Measurements from ENCODE around the gene CES1. TPM values are rescaled to one million over a fixed set of nuclear protein-coding genes. Genes with fewer than 3 reads are reported as not detected.

Gene CES1
- total and polyA plus RNA-seq, 10 of the 15 experiments (the other 5 are each of a cell fraction or from before 2014, with no cell fraction given), result 0.08 to 0.69 (median 0.27) TPM; not detected in 6

DNA sequence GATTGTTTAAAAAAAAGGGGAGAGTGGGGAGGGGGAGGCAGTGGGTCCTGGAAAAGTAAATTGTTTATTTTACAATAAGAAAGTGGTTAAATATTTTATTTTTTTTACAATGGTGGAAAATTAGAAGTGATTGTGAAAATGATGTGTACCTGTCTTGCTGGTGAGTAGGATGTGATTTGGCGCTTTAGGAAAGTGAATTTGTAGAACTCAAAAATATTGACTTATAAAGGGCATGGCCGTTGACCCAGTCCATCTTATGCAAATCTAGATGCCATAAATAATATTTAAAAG lies 10.2 kb upstream of the CES1 start:
- FAIRE-seq, result no peak
- no peak overlapping the region for H3K4me3 ChIP-seq
- TF ChIP-seq BRCA1 (IDR thresholded peaks at IDR 0.05; ENCODE audit: low read depth, low read length) (no peak), IKZF2 (IDR thresholded peaks at IDR 0.05) (no peak), RUNX3 (IDR thresholded peaks at IDR 0.05; ENCODE audit: low read length) (no peak), SREBF2 (IDR thresholded peaks at IDR 0.05; ENCODE audit: low read length) (no peak), BACH1 (IDR thresholded peaks at IDR 0.05; ENCODE audit: borderline replicate concordance) (no peak), SMAD5 (IDR thresholded peaks at IDR 0.05; ENCODE audit: low read depth) (no peak), BHLHE40 (IDR thresholded peaks at IDR 0.05; ENCODE audit: borderline replicate concordance in 1 of 2, low read depth in 2 of 2, low read length in 1 of 2) (no peak), SKIL (IDR thresholded peaks at IDR 0.05; ENCODE audit: low read depth, poor library complexity, severe bottlenecking) (no peak), POLR2A (IDR thresholded peaks at IDR 0.05; ENCODE audit: low read depth, low read length) (no peak), NFYA (IDR thresholded peaks at IDR 0.05; ENCODE audit: borderline replicate concordance, low read depth, low read length) (no peak), TARDBP (IDR thresholded peaks at IDR 0.05; ENCODE audit: borderline replicate concordance) (no peak), SIX5 (IDR thresholded peaks at IDR 0.05; ENCODE audit: low read depth, low read length, severe bottlenecking) (no peak), TBL1XR1 (IDR thresholded peaks at IDR 0.05; ENCODE audit: low read depth, low read length) (no peak), PAX8 (IDR thresholded peaks at IDR 0.05) (no peak), ZNF622 (IDR thresholded peaks at IDR 0.05) (no peak)
- TF ChIP-seq, protein P1, sequence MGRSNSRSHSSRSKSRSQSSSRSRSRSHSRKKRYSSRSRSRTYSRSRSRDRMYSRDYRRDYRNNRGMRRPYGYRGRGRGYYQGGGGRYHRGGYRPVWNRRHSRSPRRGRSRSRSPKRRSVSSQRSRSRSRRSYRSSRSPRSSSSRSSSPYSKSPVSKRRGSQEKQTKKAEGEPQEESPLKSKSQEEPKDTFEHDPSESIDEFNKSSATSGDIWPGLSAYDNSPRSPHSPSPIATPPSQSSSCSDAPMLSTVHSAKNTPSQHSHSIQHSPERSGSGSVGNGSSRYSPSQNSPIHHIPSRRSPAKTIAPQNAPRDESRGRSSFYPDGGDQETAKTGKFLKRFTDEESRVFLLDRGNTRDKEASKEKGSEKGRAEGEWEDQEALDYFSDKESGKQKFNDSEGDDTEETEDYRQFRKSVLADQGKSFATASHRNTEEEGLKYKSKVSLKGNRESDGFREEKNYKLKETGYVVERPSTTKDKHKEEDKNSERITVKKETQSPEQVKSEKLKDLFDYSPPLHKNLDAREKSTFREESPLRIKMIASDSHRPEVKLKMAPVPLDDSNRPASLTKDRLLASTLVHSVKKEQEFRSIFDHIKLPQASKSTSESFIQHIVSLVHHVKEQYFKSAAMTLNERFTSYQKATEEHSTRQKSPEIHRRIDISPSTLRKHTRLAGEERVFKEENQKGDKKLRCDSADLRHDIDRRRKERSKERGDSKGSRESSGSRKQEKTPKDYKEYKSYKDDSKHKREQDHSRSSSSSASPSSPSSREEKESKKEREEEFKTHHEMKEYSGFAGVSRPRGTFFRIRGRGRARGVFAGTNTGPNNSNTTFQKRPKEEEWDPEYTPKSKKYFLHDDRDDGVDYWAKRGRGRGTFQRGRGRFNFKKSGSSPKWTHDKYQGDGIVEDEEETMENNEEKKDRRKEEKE (IDR thresholded peaks at IDR 0.05), result no peak
- TF ChIP-seq, protein P2, sequence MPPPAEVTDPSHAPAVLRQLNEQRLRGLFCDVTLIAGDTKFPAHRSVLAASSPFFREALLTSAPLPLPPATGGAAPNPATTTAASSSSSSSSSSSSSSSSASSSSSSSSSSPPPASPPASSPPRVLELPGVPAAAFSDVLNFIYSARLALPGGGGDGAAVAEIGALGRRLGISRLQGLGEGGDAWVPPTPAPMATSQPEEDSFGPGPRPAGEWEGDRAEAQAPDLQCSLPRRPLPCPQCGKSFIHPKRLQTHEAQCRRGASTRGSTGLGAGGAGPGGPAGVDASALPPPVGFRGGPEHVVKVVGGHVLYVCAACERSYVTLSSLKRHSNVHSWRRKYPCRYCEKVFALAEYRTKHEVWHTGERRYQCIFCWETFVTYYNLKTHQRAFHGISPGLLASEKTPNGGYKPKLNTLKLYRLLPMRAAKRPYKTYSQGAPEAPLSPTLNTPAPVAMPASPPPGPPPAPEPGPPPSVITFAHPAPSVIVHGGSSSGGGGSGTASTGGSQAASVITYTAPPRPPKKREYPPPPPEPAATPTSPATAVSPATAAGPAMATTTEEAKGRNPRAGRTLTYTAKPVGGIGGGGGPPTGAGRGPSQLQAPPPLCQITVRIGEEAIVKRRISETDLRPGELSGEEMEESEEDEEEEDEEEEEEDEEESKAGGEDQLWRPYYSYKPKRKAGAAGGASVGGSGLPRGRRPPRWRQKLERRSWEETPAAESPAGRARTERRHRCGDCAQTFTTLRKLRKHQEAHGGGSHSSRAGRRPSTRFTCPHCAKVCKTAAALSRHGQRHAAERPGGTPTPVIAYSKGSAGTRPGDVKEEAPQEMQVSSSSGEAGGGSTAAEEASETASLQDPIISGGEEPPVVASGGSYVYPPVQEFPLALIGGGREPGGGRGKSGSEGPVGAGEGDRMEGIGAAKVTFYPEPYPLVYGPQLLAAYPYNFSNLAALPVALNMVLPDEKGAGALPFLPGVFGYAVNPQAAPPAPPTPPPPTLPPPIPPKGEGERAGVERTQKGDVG (CRISPR knock-in tag; IDR thresholded peaks at IDR 0.05), result no peak
- TF ChIP-seq, protein P3, sequence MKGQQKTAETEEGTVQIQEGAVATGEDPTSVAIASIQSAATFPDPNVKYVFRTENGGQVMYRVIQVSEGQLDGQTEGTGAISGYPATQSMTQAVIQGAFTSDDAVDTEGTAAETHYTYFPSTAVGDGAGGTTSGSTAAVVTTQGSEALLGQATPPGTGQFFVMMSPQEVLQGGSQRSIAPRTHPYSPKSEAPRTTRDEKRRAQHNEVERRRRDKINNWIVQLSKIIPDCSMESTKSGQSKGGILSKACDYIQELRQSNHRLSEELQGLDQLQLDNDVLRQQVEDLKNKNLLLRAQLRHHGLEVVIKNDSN (IDR thresholded peaks at IDR 0.05; ENCODE audit: borderline replicate concordance, extremely low read length, insufficient read depth, low read depth, low read length), result no peak

More for the DNA sequence above, 10.2 kb upstream of the CES1 start:
- Histone ChIP-seq H3K79me2 (ENCODE audit: control insufficient read depth, insufficient read depth, low read length) (no peaks in the 10 kb centered on the region), H3K4me2 (ENCODE audit: control insufficient read depth, insufficient read depth) (no peak overlapping the region), H3K9ac (ENCODE audit: control insufficient read depth, insufficient read depth, low read length) (no peak overlapping the region), H3K4me1 (ENCODE audit: control insufficient read depth, insufficient read depth, low read length) (no peaks in the 10 kb centered on the region), H3K27me3 (replicated peaks in 1 of 2; ENCODE audit: control insufficient read depth in 2 of 2, insufficient read depth in 2 of 2, low read length in 1 of 2) (no peaks in the 10 kb centered on the region), H3K27ac (ENCODE audit: control insufficient read depth, insufficient read depth) (no peak overlapping the region), H3K9me3 (replicated peaks; ENCODE audit: control insufficient read depth, insufficient read depth, low read length) (no peaks in the 10 kb centered on the region), H2AFZ (ENCODE audit: control insufficient read depth, low read depth, low read length) (no peak overlapping the region), H3K36me3 (ENCODE audit: control insufficient read depth in 2 of 2, insufficient read depth in 2 of 2, low read length in 1 of 2) (no peaks in the 10 kb centered on the region), H4K20me1 (ENCODE audit: control insufficient read depth, insufficient read depth) (no peaks in the 10 kb centered on the region)
- RAD21 ChIA-PET (ENCODE audit: unreplicated experiment), result no interaction called here
- WGBS (ENCODE audit: insufficient coverage, insufficient replicate concordance, low lambda C conversion rate, missing lambda C conversion rate), result 2% methylated on average over 2 of the region's 2 CpGs
- CTCF ChIA-PET, result no interaction called here
- POLR2A ChIA-PET, result no interaction called here
- no TSS peak for BruUV-seq (replicated peaks)
- in situ Hi-C loops (cut with MboI), result loop anchor here (5.0 kb wide), 2 partner anchors 131 to 376 kb away; no protein-coding TSS in a partner anchor
- ATAC-seq (no peak), DNase-seq (ENCODE audit: low read depth, low spot score) (no peak)
- SMC1A ChIA-PET (ENCODE audit: uncharacterized antibody, unreplicated experiment), result interaction anchor here (2.4 kb wide), 1 partner anchor 378 kb away, joined by 10 read pairs; no protein-coding TSS in a partner anchor
- intact Hi-C loops (cut with micrococcal nuclease; ENCODE audit: unreplicated experiment), result loop anchor here (1.0 kb wide), 2 partner anchors 131 to 378 kb away; no protein-coding TSS in a partner anchor
